CD4-positive, alpha-beta T cell treated with Interferon alpha-2 for 1 hour (primary cell): ENCODE measurements around the gene TGFB1I1.
"Not testable (repeated sequence)": the region's sequence is repeated elsewhere in the genome, so short reads cannot be mapped to it uniquely, and the experiment has no call there.

ENCODE experiments used
- DNase-seq, 2 donors: peaks; one replicate each; pipeline ENCODE4 v3.0.0-alpha.2; 2020 to 2022

The TGFB1I1 gene

DNA sequence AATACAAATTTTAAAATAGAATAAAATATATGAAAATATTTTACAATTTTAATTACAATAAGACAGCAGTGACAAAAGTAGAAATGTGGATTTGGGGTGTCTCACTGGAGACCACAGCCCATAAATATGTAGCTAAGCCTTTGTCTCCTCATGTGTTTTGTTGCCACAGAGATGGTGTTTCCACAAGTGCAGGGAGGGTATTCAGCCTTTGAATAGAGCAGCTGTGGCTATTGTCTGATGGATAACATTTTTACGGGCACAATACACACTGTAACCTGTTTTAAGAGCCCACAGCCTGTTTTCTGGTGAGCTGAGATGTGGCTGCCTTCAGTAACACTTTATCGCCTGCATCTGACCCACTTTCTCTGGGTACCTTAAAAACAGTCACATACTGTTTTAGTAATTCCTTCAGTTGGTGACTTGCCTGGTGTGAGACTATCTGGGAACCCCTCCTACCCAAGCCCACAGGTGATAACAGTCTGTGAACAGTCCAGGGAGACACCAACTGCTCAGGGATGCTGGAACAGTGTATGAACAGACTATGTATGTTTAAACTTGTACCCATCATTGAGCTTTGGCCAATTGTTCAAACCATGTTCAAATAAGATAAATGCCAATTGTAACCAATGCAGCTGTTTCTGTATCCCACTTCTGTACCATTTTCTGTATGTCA is 47.9 kb downstream of the TGFB1I1 start:
- DNase-seq = no peak

DNA sequence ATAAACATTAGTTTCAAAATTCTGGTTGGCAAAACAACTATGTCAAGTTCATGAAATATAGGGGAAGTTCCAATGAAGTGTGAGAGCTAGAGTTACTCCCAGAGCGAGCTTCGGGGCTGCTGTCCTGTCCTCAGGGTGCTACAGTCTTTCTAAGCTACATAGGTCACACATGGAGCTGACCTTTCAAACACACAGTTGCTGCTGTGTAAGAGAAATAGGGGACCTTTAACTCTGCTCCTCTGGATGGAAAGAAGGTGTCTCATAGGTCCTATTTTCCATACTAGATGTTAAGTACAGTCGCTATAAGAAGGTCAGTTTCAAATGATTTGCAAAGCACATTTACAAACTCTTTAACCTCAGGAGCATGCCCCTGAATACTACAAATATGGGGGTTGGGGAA is 49.4 kb downstream of the TGFB1I1 start:
- no peak for DNase-seq

DNA sequence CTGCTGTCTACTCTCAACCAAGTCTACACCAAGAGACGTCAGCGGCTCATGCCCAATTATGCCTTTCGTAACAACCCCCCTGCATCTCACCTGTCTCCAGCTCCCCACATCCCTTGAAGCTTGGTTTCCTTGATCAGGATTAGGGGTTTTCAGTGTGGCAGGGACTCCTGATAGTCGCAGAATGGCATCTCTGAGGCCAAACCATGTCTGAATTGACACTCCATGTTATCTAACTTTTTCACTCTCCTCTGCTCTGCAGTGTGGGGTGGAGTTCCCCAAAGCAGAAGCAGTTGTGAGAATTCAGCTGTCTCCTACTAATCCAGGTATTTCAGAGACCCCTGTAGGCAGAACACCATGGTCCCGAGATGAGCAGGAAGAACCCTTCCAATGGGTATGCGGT is 50.1 kb downstream of the TGFB1I1 start:
- DNase-seq = no peak

DNA sequence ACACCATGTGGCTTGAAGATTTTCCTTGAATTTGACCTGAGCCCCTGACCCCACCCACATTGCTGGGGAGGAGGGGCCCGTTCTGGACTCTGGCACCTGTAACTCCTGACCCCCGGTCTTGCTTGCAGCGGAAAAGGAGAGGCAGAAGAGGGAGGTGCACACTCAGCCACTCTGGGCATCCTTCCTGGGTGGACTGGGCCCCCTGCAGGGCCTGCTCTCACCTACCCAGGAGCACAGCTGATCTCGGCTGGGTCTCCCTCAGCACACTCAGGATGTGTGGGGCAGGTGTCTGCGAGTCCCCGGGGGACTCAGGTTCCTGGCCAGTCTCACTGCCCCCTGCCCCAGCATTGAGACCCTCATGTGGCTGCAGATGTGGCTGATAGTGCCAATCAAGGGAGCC is 51.8 kb downstream of the TGFB1I1 start:
- not testable (repeated sequence) for DNase-seq

- DNase-seq = no peak
These were observed 53.2 kb downstream of the TGFB1I1 start for GRCh38 chr16:31525113-31525512.
